Activated B cell treated with CpG ODN at 0.5 μM for 24 hours (primary cell): ENCODE data around the gene TMEM30A. TPM values are rescaled to one million over a fixed set of nuclear protein-coding genes. Genes with fewer than 3 reads are reported as not detected.

ENCODE experiments used
- ATAC-seq: fragments of 200-7000 bp; cut with Tn5 transposase; one replicate; pipeline ENCODE4 v1.10.0; 2021; ENCODE audit warnings: low read depth, mild to moderate bottlenecking, moderate library complexity
- CTCF ChIA-PET: fragments of 350-600 bp; sonication (Branson Sonifier 250); formaldehyde crosslinking; loops from one replicate; lab custom pipeline; 2021; ENCODE audit warnings: antibody characterized with exemption; lab: Charles Lee
- POLR2A ChIA-PET: fragments of 350-600 bp; sonication (Branson Sonifier 250); formaldehyde crosslinking; loops from one replicate; lab custom pipeline; 2021; ENCODE audit warnings: antibody characterized with exemption; lab: Charles Lee
- DNase-seq: peaks from one replicate; pipeline ENCODE4 v3.0.0; 2022
- H3K27ac Mint-ChIP-seq: one replicate; pipeline ENCODE4 v1.8.0; 2020; ENCODE audit warnings: mixed read lengths
- H3K27me3 Mint-ChIP-seq: one replicate; pipeline ENCODE4 v1.8.0; 2021; ENCODE audit warnings: mixed read lengths
- H3K36me3 Mint-ChIP-seq: one replicate; pipeline ENCODE4 v1.8.0; 2021; ENCODE audit warnings: low read depth, mixed read lengths
- H3K4me1 Mint-ChIP-seq: one replicate; pipeline ENCODE4 v1.8.0; 2021; ENCODE audit warnings: mixed read lengths
- H3K4me3 Mint-ChIP-seq: one replicate; pipeline ENCODE4 v1.8.0; 2020; ENCODE audit warnings: mild to moderate bottlenecking, mixed read lengths
- H3K9me3 Mint-ChIP-seq: one replicate; pipeline ENCODE4 v1.8.0; 2020; ENCODE audit warnings: mixed read lengths
- CTCF ChIP-seq: fragments of 200-600 bp; IDR thresholded peaks from one replicate; pipeline ENCODE4 v1.8.0; 2022; ENCODE audit warnings: antibody characterized with exemption, mild to moderate bottlenecking
- intact Hi-C: fragments of 100-400 bp; cut with micrococcal nuclease; formaldehyde crosslinking; loops from one replicate; pipeline ENCODE4 v1.15.1; 2024
- total RNA-seq: library from RNA; stranded (reverse); gene quantifications from 2 replicates; pipeline ENCODE4 v1.2.3, GENCODE V29; 2022

TMEM30A gene
- total RNA-seq, 1 donor from 2014 or later, result 38.7 TPM

DNA sequence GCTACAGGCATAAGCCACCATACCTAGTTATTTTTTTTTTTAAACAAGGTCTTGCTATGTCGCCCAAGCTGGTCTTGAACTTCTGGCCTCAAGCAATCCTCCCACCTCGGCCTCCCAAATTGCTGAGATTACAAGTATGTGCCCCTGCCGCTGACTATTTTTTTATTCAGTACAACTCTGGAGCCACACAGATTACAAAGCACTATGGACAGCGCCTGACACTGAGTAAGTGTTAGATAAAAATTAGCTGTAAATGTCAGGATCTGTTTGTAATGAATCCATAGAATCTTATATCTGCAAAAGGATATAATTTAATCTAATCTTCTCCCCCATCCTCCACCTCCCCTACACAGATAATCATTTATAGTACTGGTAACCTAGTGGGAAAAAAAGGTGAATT, 63.5 kb downstream of the TMEM30A start:
- ChIA-PET POLR2A (no interaction called here), CTCF (interaction anchor here (1.3 to 2.3 kb wide), 3 partner anchors 10 to 12 kb away, joined by 4 to 9 read pairs (median 4); no protein-coding TSS in a partner anchor)
- DNase-seq (no peak), ATAC-seq (no peak)
- Mint-ChIP-seq H3K4me3 (no peak overlapping the region), H3K9me3 (no peaks in the 10 kb centered on the region), H3K27ac (no peak overlapping the region), H3K27me3 (peaks cover 40% of the 10 kb centered on the region), H3K36me3 (no peaks in the 10 kb centered on the region), H3K4me1 (peaks cover 2% of the 10 kb centered on the region)
- no peak for TF ChIP-seq CTCF
- intact Hi-C loops, result no loop called here

DNA sequence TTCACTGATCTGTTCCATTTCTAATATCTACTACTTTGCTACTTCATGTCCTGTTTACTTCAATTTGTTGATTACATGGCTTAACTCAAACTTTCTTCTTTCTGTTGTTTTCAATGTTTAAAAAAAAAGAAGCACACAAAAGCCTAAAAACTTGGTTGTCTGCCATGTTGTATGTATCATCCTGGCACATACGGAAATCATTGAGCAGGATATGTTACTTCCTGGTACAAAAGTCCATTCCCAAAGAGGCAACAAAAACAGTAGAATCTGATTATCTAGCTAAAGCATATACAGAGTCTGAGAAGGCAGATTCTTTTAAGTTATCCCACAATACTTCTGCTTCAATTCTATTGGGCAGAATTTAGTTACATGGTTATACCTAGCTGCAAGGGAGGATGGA, 64.2 kb downstream of the TMEM30A start:
- no peak overlapping the region for H3K4me3 Mint-ChIP-seq
- TF ChIP-seq CTCF, result no peak
- H3K27me3 Mint-ChIP-seq, result peaks cover 39% of the 10 kb centered on the region
- intact Hi-C loops, result no loop called here
- H3K9me3 Mint-ChIP-seq, result no peaks in the 10 kb centered on the region
- H3K27ac Mint-ChIP-seq, result no peak overlapping the region
- H3K4me1 Mint-ChIP-seq, result peaks cover 2% of the 10 kb centered on the region
- no peak for ATAC-seq
- POLR2A ChIA-PET, result no interaction called here
- CTCF ChIA-PET, result interaction anchor here (1.3 to 2.3 kb wide), 3 partner anchors 9 to 11 kb away, joined by 4 to 9 read pairs (median 4); no protein-coding TSS in a partner anchor
- no peaks in the 10 kb centered on the region for H3K36me3 Mint-ChIP-seq
- DNase-seq, result no peak

DNA sequence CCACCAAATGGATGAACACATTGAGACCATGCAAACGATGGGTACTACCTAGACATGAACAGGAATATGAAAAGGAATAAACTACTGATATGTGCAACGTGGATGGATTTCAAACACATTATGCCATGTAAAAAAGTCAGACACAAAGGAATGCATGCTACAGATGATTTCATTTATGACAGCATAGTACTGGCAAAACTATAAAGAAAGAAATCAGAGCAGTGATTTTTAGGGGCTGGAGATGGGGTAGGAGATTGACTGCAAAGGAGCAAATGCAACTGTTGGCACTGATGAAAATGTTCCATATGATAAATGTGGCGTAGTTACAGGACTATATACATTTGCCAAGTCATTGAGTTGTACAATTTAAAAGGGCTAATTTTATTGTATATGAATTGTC, 65.3 kb downstream of the TMEM30A start:
- ATAC-seq, result no peak
- Mint-ChIP-seq H3K27ac (no peak overlapping the region), H3K36me3 (no peaks in the 10 kb centered on the region), H3K4me1 (peaks cover 2% of the 10 kb centered on the region), H3K9me3 (no peaks in the 10 kb centered on the region), H3K4me3 (no peak overlapping the region), H3K27me3 (peaks cover 40% of the 10 kb centered on the region)
- no peak for TF ChIP-seq CTCF
- intact Hi-C loops, result no loop called here
- CTCF ChIA-PET, result interaction anchor here (2.3 kb wide), 1 partner anchor 10 kb away, joined by 9 read pairs; no protein-coding TSS in a partner anchor
- no peak for DNase-seq
- POLR2A ChIA-PET, result no interaction called here

- no peak for TF ChIP-seq CTCF
- ChIA-PET CTCF (no interaction called here), POLR2A (no interaction called here)
- DNase-seq, result no peak
- Mint-ChIP-seq H3K36me3 (no peaks in the 10 kb centered on the region), H3K4me3 (no peak overlapping the region), H3K9me3 (no peaks in the 10 kb centered on the region), H3K27me3 (peaks cover 37% of the 10 kb centered on the region), H3K4me1 (peaks cover 2% of the 10 kb centered on the region), H3K27ac (no peak overlapping the region)
- intact Hi-C loops, result no loop called here
- no peak for ATAC-seq
Observed at GRCh38 chr6:75217193-75217592, 67.4 kb downstream of the TMEM30A start.

DNA sequence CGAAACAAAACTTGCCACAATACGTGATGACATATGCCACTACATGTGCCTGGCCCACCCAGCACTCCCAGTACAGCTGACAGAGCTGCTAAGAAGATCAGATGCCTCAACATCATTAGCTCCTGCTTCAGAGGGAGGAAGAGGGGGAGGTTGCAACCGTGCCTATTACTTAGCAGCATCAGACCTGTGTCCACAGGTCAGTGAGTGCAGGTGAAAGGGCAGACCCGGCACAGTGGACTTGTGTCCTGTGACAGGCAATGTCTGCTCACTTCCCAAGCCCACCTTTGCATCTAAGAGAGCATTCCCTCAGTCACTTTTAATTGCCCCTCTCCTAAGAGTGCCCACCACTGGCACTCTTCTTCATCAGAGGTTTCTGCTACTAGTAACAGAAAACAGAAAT, 69.3 kb downstream of the TMEM30A start:
- H3K27ac Mint-ChIP-seq, result no peak overlapping the region
- no peak for ATAC-seq
- no peak for TF ChIP-seq CTCF
- H3K36me3 Mint-ChIP-seq, result no peaks in the 10 kb centered on the region
- H3K4me3 Mint-ChIP-seq, result no peak overlapping the region
- H3K27me3 Mint-ChIP-seq, result peaks cover 47% of the 10 kb centered on the region
- POLR2A ChIA-PET, result no interaction called here
- CTCF ChIA-PET, result interaction anchor here (1.0 kb wide), 1 partner anchor 15 kb away, joined by 3 read pairs; no protein-coding TSS in a partner anchor
- no peaks in the 10 kb centered on the region for H3K9me3 Mint-ChIP-seq
- peaks cover 2% of the 10 kb centered on the region for H3K4me1 Mint-ChIP-seq
- intact Hi-C loops, result no loop called here
- DNase-seq, result no peak
